ENCODE results near the gene ENTPD1. TPM values are rescaled to one million over a fixed set of nuclear protein-coding genes. Genes with fewer than 3 reads are reported as not detected.
"Not testable (repeated sequence)": the region's sequence is repeated elsewhere in the genome, so short reads cannot be mapped to it uniquely, and the experiment has no call there.

The ENTPD1 gene
- total RNA-seq, 2 donors from 2014 or later = 0.53 to 12.9 TPM

DNA sequence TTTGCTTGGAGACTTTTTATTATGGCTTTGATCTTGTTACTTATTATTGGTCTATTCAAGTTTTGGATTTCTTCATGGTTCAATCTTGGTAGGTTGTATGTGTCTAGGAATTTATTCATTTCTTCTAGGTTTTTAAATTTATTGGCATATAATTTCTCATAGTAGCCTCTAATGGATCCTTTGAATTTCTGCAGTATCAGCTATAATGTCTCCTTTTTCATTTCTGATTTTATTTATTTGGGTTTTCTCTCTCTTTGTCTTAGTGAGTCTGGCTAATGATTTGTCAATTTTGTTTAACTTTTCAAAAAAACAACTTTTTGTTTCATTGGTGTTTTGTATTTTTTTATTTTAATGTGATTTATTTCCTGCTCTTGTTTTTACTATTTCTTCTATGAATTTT is 160.1 kb downstream of the ENTPD1 start:
- H3K27ac Mint-ChIP-seq; H3K4me3 Mint-ChIP-seq; H3K9me3 Mint-ChIP-seq; DNase-seq; H3K4me1 Mint-ChIP-seq (ENCODE audit: low read depth); ATAC-seq (replicated peaks in 1 of 2); H3K36me3 Mint-ChIP-seq (ENCODE audit: insufficient read depth in 2 of 2); H3K27me3 Mint-ChIP-seq (ENCODE audit: low read depth): not testable (repeated sequence)

Other genes starting within 250 kb of the ENTPD1 start
- gene SORBS1, start 194.8 kb upstream of the ENTPD1 start, total RNA-seq = 1 to 10 TPM; 1.2 to 2.4 TPM
- 10 to 100 TPM; 52.8 to 71.3 TPM for gene ALDH18A1, start 99.5 kb upstream of the ENTPD1 start, total RNA-seq
- gene TCTN3, start 62.2 kb upstream of the ENTPD1 start, total RNA-seq = 10 to 100 TPM; 18.6 to 37.6 TPM
- gene CC2D2B, start 151.8 kb downstream of the ENTPD1 start, total RNA-seq = under 1 TPM in 1 of 2 donors, not detected in 1; 0.22 TPM